GM23338 (cell line): ENCODE results near the gene PPME1. TPM values are rescaled to one million over a fixed set of nuclear protein-coding genes. Genes with fewer than 3 reads are reported as not detected.

Experiments
- ATAC-seq: fragments of 200-7000 bp; cut with Tn5 transposase; 3 replicates; pipeline ENCODE4 v1.9.1; 2020
- DNase-seq: peaks from one replicate; pipeline ENCODE4 v3.0.0-alpha.2; 2015; ENCODE audit warnings: low spot score
- H2AFZ ChIP-seq: fragments of 200-600 bp; sonication (generic); 2 replicates; pipeline ENCODE4 v1.8.0; 2016; ENCODE audit warnings: antibody characterized with exemption, mild to moderate bottlenecking, moderate library complexity
- H3F3A ChIP-seq: fragments of 200-600 bp; sonication (generic); replicated peaks from 2 replicates; pipeline ENCODE4 v1.8.0; 2017; ENCODE audit warnings: antibody characterized with exemption, mixed run types, low read depth
- H3K27ac ChIP-seq: fragments of 200-600 bp; sonication (generic); 2 replicates; pipeline ENCODE4 v1.6.1; 2016; ENCODE audit warnings: low read depth
- H3K27me3 ChIP-seq: fragments of 200-600 bp; sonication (generic); 2 replicates; pipeline ENCODE4 v1.8.0; 2016; ENCODE audit warnings: mild to moderate bottlenecking, mixed run types, moderate library complexity; ENCODE audit not compliant: insufficient read depth
- H3K36me3 ChIP-seq: fragments of 200-600 bp; sonication (generic); 2 replicates; pipeline ENCODE4 v1.8.0; 2016; ENCODE audit warnings: mild to moderate bottlenecking; ENCODE audit not compliant: insufficient read depth
- H3K4me1 ChIP-seq: fragments of 200-600 bp; sonication (generic); 2 replicates; pipeline ENCODE4 v1.8.0; 2016; ENCODE audit warnings: mild to moderate bottlenecking, moderate library complexity; ENCODE audit not compliant: insufficient read depth
- H3K4me2 ChIP-seq: fragments of 200-600 bp; sonication (generic); 2 replicates; pipeline ENCODE4 v1.7.1; 2017; ENCODE audit warnings: mixed run types
- H3K4me3 ChIP-seq: fragments of 200-600 bp; sonication (generic); 2 replicates; pipeline ENCODE4 v1.6.1; 2016; ENCODE audit warnings: mixed run types
- H3K79me2 ChIP-seq: fragments of 200-600 bp; sonication (generic); replicated peaks from 2 replicates; pipeline ENCODE4 v1.8.0; 2017; ENCODE audit warnings: mild to moderate bottlenecking; ENCODE audit not compliant: insufficient read depth
- H3K9me2 ChIP-seq: fragments of 200-600 bp; sonication (generic); 2 replicates; pipeline ENCODE4 v1.8.0; 2017; ENCODE audit not compliant: insufficient read depth
- H4K20me1 ChIP-seq: fragments of 200-600 bp; sonication (generic); replicated peaks from 2 replicates; pipeline ENCODE4 v1.8.0; 2017; ENCODE audit warnings: mild to moderate bottlenecking; ENCODE audit not compliant: insufficient read depth
- H3K27ac Mint-ChIP-seq: 2 replicates; pipeline ENCODE4 v1.8.0; 2020; ENCODE audit warnings: inconsistent platforms, mild to moderate bottlenecking, moderate library complexity, mixed read lengths
- H3K27me3 Mint-ChIP-seq: 3 replicates; pipeline ENCODE4 v1.8.0; 2022; ENCODE audit warnings: low read depth, mild to moderate bottlenecking, moderate library complexity, mixed read lengths, inconsistent platforms; ENCODE audit not compliant: insufficient read depth, poor library complexity
- H3K36me3 Mint-ChIP-seq: 3 replicates; pipeline ENCODE4 v1.8.0; 2021; ENCODE audit warnings: low read depth, mild to moderate bottlenecking, inconsistent platforms, moderate library complexity, mixed read lengths
- H3K4me1 Mint-ChIP-seq: 3 replicates; pipeline ENCODE4 v1.8.0; 2020; ENCODE audit warnings: mild to moderate bottlenecking, inconsistent platforms, mixed read lengths
- H3K4me3 Mint-ChIP-seq: 3 replicates; pipeline ENCODE4 v1.8.0; 2021; ENCODE audit warnings: moderate library complexity, mild to moderate bottlenecking, inconsistent platforms, mixed read lengths
- H3K9me3 Mint-ChIP-seq: 3 replicates; pipeline ENCODE4 v1.8.0; 2020; ENCODE audit warnings: moderate library complexity, mild to moderate bottlenecking, inconsistent platforms, mixed read lengths
- CREB1 ChIP-seq: fragments of 250-450 bp; sonication (Bioruptor Pico); IDR thresholded peaks from 2 replicates; pipeline ENCODE4 v1.5.0; 2020; ENCODE audit warnings: low read depth, mild to moderate bottlenecking, moderate library complexity
- CTCF ChIP-seq, 2 experiments: fragments of 200-600 bp in 1 of 2; sonication (generic) in 1 of 2; conservative IDR thresholded peaks; 2 replicates each; pipeline versions ENCODE4 v1.5.1 to v1.6.1; 2016 to 2017; ENCODE audit warnings: antibody characterized with exemption in 2 of 2, low read depth in 2 of 2, mild to moderate bottlenecking in 2 of 2, moderate library complexity in 1 of 2
- ETS1 ChIP-seq: IDR thresholded peaks from 2 replicates; pipeline ENCODE4 v1.6.1; 2016; ENCODE audit warnings: antibody characterized with exemption
- EZH2 ChIP-seq: fragments of 200-600 bp; sonication (generic); IDR thresholded peaks from one replicate; pipeline ENCODE4 v1.8.0; 2017; ENCODE audit warnings: antibody characterized with exemption, mild to moderate bottlenecking, low read depth; ENCODE audit not compliant: unreplicated experiment
- EZH2phosphoT487 ChIP-seq: fragments of 200-600 bp; sonication (generic); IDR thresholded peaks from one replicate; pipeline ENCODE4 v1.8.1; 2018; ENCODE audit warnings: antibody characterized with exemption; ENCODE audit not compliant: unreplicated experiment
- JUNB ChIP-seq: IDR thresholded peaks from one replicate; pipeline ENCODE4 v1.6.1; 2016; ENCODE audit warnings: antibody characterized with exemption; ENCODE audit not compliant: unreplicated experiment
- NANOG ChIP-seq: IDR thresholded peaks from 2 replicates; pipeline ENCODE4 v1.6.1; 2016; ENCODE audit warnings: antibody characterized with exemption, borderline replicate concordance
- POLR2AphosphoS5 ChIP-seq: IDR thresholded peaks from 2 replicates; pipeline ENCODE4 v1.6.1; 2016; ENCODE audit warnings: antibody characterized with exemption, low read depth
- REST ChIP-seq: IDR thresholded peaks from one replicate; pipeline ENCODE4 v1.6.1; 2018; ENCODE audit warnings: antibody characterized with exemption; ENCODE audit not compliant: unreplicated experiment
- STAT1 ChIP-seq: IDR thresholded peaks from one replicate; pipeline ENCODE4 v1.6.1; 2016; ENCODE audit warnings: antibody characterized with exemption; ENCODE audit not compliant: unreplicated experiment
- ZNF114 ChIP-seq: fragments of 250-450 bp; sonication (Bioruptor Pico); IDR thresholded peaks from 2 replicates; pipeline ENCODE4 v1.5.0; 2020; ENCODE audit warnings: mild to moderate bottlenecking, moderate library complexity
- ZNF331 ChIP-seq: fragments of 250-450 bp; sonication (Bioruptor Pico); IDR thresholded peaks from 2 replicates; pipeline ENCODE4 v1.5.0; 2020; ENCODE audit warnings: low read depth, mild to moderate bottlenecking, moderate library complexity
- ZNF462 ChIP-seq: fragments of 250-450 bp; sonication (Bioruptor Pico); IDR thresholded peaks from 2 replicates; pipeline ENCODE4 v1.5.0; 2020; ENCODE audit warnings: mild to moderate bottlenecking, moderate library complexity
- polyA plus RNA-seq: library from polyadenylated mRNA; unstranded; fragments of >200 nt; fragmentation: Nextera tagmentation; extraction: Ambion mirVana; gene quantifications from 2 replicates; pipeline ENCODE4 v1.2.1, GENCODE V29; 2016
- total RNA-seq: library from RNA; depleted of rRNA; stranded (reverse); fragments of >200 nt; shearing (Covaris generic); gene quantifications from 2 replicates; pipeline ENCODE4 v1.2.3, GENCODE V29; 2014

The PPME1 gene
- total and polyA plus RNA-seq, 2 experiments from 2014 or later = 32.1 to 37.2 TPM

- no peaks in the 10 kb centered on the region; the same call in 2 of the 3 replicates for H3K9me3 Mint-ChIP-seq
- Histone ChIP-seq H3K4me1 (no peaks in the 10 kb centered on the region), H4K20me1 (no peaks in the 10 kb centered on the region), H3K79me2 (no peaks in the 10 kb centered on the region), H3K4me2 (no peak overlapping the region), H3K4me3 (no peak overlapping the region), H3K36me3 (no peaks in the 10 kb centered on the region), H3K9me2 (no peaks in the 10 kb centered on the region), H2AFZ (peak overlapping the region; percentile 83; the same call in 1 of the 2 replicates), H3K27ac (no peak overlapping the region), H3F3A (no peaks in the 10 kb centered on the region), H3K27me3 (no peaks in the 10 kb centered on the region)
- no peaks in the 10 kb centered on the region for H3K36me3 Mint-ChIP-seq
- no peak for ATAC-seq
- H3K27me3 Mint-ChIP-seq = peaks cover 5% of the 10 kb centered on the region
- H3K4me1 Mint-ChIP-seq = no peaks in the 10 kb centered on the region
- no peak overlapping the region for H3K4me3 Mint-ChIP-seq
- no peak for TF ChIP-seq ZNF114 (CRISPR knock-in tag)
- TF ChIP-seq NANOG = no peak
- TF ChIP-seq CTCF (conservative IDR thresholded peaks at IDR 0.05; ENCODE audit: low read depth in 2 of 2) = no peak
- no peak for TF ChIP-seq JUNB
- no peak for TF ChIP-seq STAT1
- TF ChIP-seq EZH2phosphoT487 = no peak
- TF ChIP-seq POLR2AphosphoS5 = no peak
- TF ChIP-seq ZNF462 = no peak
- TF ChIP-seq REST = no peak
- no peak for TF ChIP-seq EZH2
- TF ChIP-seq CREB1 (CRISPR knock-in tag) = no peak
- TF ChIP-seq ETS1 = no peak
- TF ChIP-seq ZNF331 (CRISPR knock-in tag) = no peak
- no peak overlapping the region for H3K27ac Mint-ChIP-seq
- DNase-seq = no peak
These were observed 117.1 kb downstream of the PPME1 start for GRCh38 chr11:74288161-74288560.
